ENCODE results near the gene ARHGAP31.

- TF ChIP-seq, protein P1, sequence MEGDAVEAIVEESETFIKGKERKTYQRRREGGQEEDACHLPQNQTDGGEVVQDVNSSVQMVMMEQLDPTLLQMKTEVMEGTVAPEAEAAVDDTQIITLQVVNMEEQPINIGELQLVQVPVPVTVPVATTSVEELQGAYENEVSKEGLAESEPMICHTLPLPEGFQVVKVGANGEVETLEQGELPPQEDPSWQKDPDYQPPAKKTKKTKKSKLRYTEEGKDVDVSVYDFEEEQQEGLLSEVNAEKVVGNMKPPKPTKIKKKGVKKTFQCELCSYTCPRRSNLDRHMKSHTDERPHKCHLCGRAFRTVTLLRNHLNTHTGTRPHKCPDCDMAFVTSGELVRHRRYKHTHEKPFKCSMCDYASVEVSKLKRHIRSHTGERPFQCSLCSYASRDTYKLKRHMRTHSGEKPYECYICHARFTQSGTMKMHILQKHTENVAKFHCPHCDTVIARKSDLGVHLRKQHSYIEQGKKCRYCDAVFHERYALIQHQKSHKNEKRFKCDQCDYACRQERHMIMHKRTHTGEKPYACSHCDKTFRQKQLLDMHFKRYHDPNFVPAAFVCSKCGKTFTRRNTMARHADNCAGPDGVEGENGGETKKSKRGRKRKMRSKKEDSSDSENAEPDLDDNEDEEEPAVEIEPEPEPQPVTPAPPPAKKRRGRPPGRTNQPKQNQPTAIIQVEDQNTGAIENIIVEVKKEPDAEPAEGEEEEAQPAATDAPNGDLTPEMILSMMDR (IDR thresholded peaks at IDR 0.05) = no peak
- no peak for TF ChIP-seq POLR2A (IDR thresholded peaks at IDR 0.05)
Measured at GRCh38 chr3:119416873-119417272, 122.7 kb downstream of the ARHGAP31 start.

All from tibial nerve (tissue), 3 donors.